HCT116 (cell line): ENCODE data around the gene GALNT14. TPM values are rescaled to one million over a fixed set of nuclear protein-coding genes. Genes with fewer than 3 reads are reported as not detected.

Source experiments
- ATAC-seq: fragments of 200-7000 bp; cut with Tn5 transposase; 2 replicates; pipeline ENCODE4 v1.9.1; 2020; ENCODE audit warnings: mild to moderate bottlenecking, moderate library complexity
- BruUV-seq: library from RNA; stranded (reverse); fragments of 400-500 nt; replicated peaks from 2 replicates; lab custom pipeline; 2021; lab: Mats Ljungman, UMichigan
- CTCF ChIA-PET: fragments of 300-600 bp; sonication (Branson Sonifier 250); formaldehyde crosslinking; loops from one replicate; lab custom pipeline; 2021; ENCODE audit warnings: antibody characterized with exemption; lab: Charles Lee
- POLR2A ChIA-PET: fragments of 300-600, 350-600 bp; sonication (Branson Sonifier 250); formaldehyde crosslinking; loops from one replicate; lab custom pipeline; 2021; ENCODE audit warnings: antibody characterized with exemption; lab: Charles Lee
- RAD21 ChIA-PET, 2 experiments: fragments of 300-600 bp; sonication (Branson Sonifier 250); formaldehyde crosslinking; loops; one replicate each; lab custom pipeline; 2023; ENCODE audit warnings: low total read pairs in 2 of 2; ENCODE audit not compliant: uncharacterized antibody in 2 of 2, unreplicated experiment in 2 of 2, low non-redundant PET in 1 of 2; lab: Charles Lee
- DNase-seq: peaks from one replicate; pipeline ENCODE4 v3.0.0-alpha.2; 2010; ENCODE audit warnings: low read depth, low spot score
- H2AFZ ChIP-seq: fragments of 200-600 bp; shearing (Covaris generic), sonication (generic); 2 replicates; pipeline ENCODE4 v1.6.1; 2017; ENCODE audit warnings: low read depth, mixed run types, mixed read lengths, antibody characterized with exemption, low read length; ENCODE audit not compliant: poor library complexity, severe bottlenecking
- H3K27ac ChIP-seq: 2 replicates; pipeline ENCODE4 v1.5.1; 2012; ENCODE audit warnings: low read depth, low read length
- H3K27me3 ChIP-seq: fragments of 200-600 bp; sonication (generic); 2 replicates; pipeline ENCODE4 v1.6.1; 2016; ENCODE audit warnings: mixed run types, low read length, mixed read lengths; ENCODE audit not compliant: insufficient read depth
- H3K36me3 ChIP-seq, 2 experiments: fragments of 200-500 bp in 1 of 2; fragments of 200-600 bp in 1 of 2; sonication (Bioruptor generic) in 1 of 2; sonication (generic) in 1 of 2; 2 replicates each; pipeline versions ENCODE4 v1.5.1 to v1.6.1; 2014 to 2016; ENCODE audit warnings: low read length in 2 of 2, inconsistent platforms in 1 of 2, mixed read lengths in 1 of 2, mixed run types in 1 of 2; ENCODE audit not compliant: insufficient read depth in 2 of 2, control insufficient read depth in 1 of 2
- H3K4me1 ChIP-seq, 2 experiments: fragments of 200-600 bp in 1 of 2; sonication (generic) in 1 of 2; 2 replicates each; pipeline versions ENCODE4 v1.5.1 to v1.6.1; 2012 to 2017; ENCODE audit warnings: low read length in 2 of 2, inconsistent platforms in 1 of 2, mild to moderate bottlenecking in 1 of 2, mixed read lengths in 1 of 2, mixed run types in 1 of 2, moderate library complexity in 1 of 2; ENCODE audit not compliant: insufficient read depth in 2 of 2, control insufficient read depth in 1 of 2
- H3K4me2 ChIP-seq: fragments of 200-600 bp; sonication (generic); 2 replicates; pipeline ENCODE4 v1.6.1; 2017; ENCODE audit warnings: mixed run types, low read length, mixed read lengths
- H3K4me3 ChIP-seq, 2 experiments: fragments of 200-600 bp in 1 of 2; sonication (generic) in 1 of 2; replicated peaks in 1 of 2; 2 replicates each; pipeline ENCODE4 v1.5.1; 2011 to 2016; ENCODE audit warnings: low read length in 2 of 2, control low read depth in 1 of 2, low read depth in 1 of 2, mild to moderate bottlenecking in 1 of 2, mixed read lengths in 1 of 2, mixed run types in 1 of 2
- H3K79me2 ChIP-seq: fragments of 200-600 bp; sonication (generic); 2 replicates; pipeline ENCODE4 v1.6.1; 2017; ENCODE audit warnings: mild to moderate bottlenecking, mixed run types, low read length, moderate library complexity, mixed read lengths; ENCODE audit not compliant: insufficient read depth
- H3K9ac ChIP-seq: fragments of 200-600 bp; sonication (generic); 2 replicates; pipeline ENCODE4 v1.6.1; 2016; ENCODE audit warnings: low read length, mixed read lengths
- H3K9me2 ChIP-seq: fragments of 200-600 bp; sonication (generic), shearing (Covaris generic); 2 replicates; pipeline ENCODE4 v1.6.1; 2017; ENCODE audit warnings: mixed run types, mild to moderate bottlenecking, moderate library complexity; ENCODE audit not compliant: insufficient read depth
- H3K9me3 ChIP-seq, 2 experiments: fragments of 200-500 bp in 1 of 2; fragments of 200-600 bp in 1 of 2; sonication (Bioruptor generic) in 1 of 2; sonication (generic) in 1 of 2; 2 replicates each; pipeline ENCODE4 v1.6.1; 2014 to 2017; ENCODE audit warnings: low read length in 2 of 2, mixed read lengths in 2 of 2, inconsistent platforms in 1 of 2, low read depth in 1 of 2, mild to moderate bottlenecking in 1 of 2, mixed run types in 1 of 2, moderate library complexity in 1 of 2; ENCODE audit not compliant: control insufficient read depth in 1 of 2, insufficient read depth in 1 of 2
- H4K20me1 ChIP-seq: fragments of 200-600 bp; sonication (generic), shearing (Covaris generic); 2 replicates; pipeline ENCODE4 v1.6.1; 2017; ENCODE audit warnings: mixed run types, mild to moderate bottlenecking, moderate library complexity; ENCODE audit not compliant: insufficient read depth
- ATF3 ChIP-seq: IDR thresholded peaks from 2 replicates; pipeline ENCODE4 v1.6.1; 2012
- CBX3 ChIP-seq: IDR thresholded peaks from 2 replicates; pipeline ENCODE4 v1.6.1; 2012; ENCODE audit warnings: low read depth
- CEBPB ChIP-seq: IDR thresholded peaks from 2 replicates; pipeline ENCODE4 v1.6.1; 2012; ENCODE audit warnings: low read depth
- EGR1 ChIP-seq: IDR thresholded peaks from 2 replicates; pipeline ENCODE4 v1.6.1; 2012; ENCODE audit warnings: low read depth
- ELF1 ChIP-seq: IDR thresholded peaks from 2 replicates; pipeline ENCODE4 v1.6.1; 2012; ENCODE audit warnings: low read depth, borderline replicate concordance
- EZH2 ChIP-seq: fragments of 200-600 bp; sonication (generic); IDR thresholded peaks from 2 replicates; pipeline ENCODE4 v1.6.1; 2017; ENCODE audit warnings: antibody characterized with exemption, mixed run types
- FOSL1 ChIP-seq: IDR thresholded peaks from 2 replicates; pipeline ENCODE4 v1.6.1; 2012; ENCODE audit warnings: low read depth
- POLR2A ChIP-seq: IDR thresholded peaks from 2 replicates; pipeline ENCODE4 v1.7.0; 2011; ENCODE audit warnings: borderline replicate concordance; ENCODE audit not compliant: insufficient read depth, insufficient read length; ENCODE audit errors: extremely low read depth
- POLR2AphosphoS5 ChIP-seq: IDR thresholded peaks from 2 replicates; pipeline ENCODE4 v1.6.1; 2011; ENCODE audit warnings: mild to moderate bottlenecking, low read depth, low read length, moderate library complexity
- SIN3A ChIP-seq: IDR thresholded peaks from 2 replicates; pipeline ENCODE4 v1.6.1; 2012; ENCODE audit warnings: low read depth
- SP1 ChIP-seq: IDR thresholded peaks from 2 replicates; pipeline ENCODE4 v1.6.1; 2012; ENCODE audit warnings: low read depth
- SRF ChIP-seq: IDR thresholded peaks from 2 replicates; pipeline ENCODE4 v1.6.1; 2012; ENCODE audit warnings: low read depth
- TCF7L2 ChIP-seq: IDR thresholded peaks from 2 replicates; pipeline ENCODE4 v1.7.0; 2011; ENCODE audit warnings: borderline replicate concordance, inconsistent platforms; ENCODE audit not compliant: insufficient read depth, insufficient read length; ENCODE audit errors: extremely low read depth
- ZBTB33 ChIP-seq: IDR thresholded peaks from 2 replicates; pipeline ENCODE4 v1.6.1; 2011; ENCODE audit warnings: mild to moderate bottlenecking, low read length, moderate library complexity; ENCODE audit not compliant: insufficient replicate concordance; ENCODE audit errors: extremely low read depth
- intact Hi-C: fragments of 100-400 bp; cut with micrococcal nuclease; formaldehyde crosslinking; loops from 2 replicates; pipeline ENCODE4 v1.10.0; 2022
- total RNA-seq: library from RNA; stranded (reverse); gene quantifications from one replicate; pipeline ENCODE4 v1.2.1, GENCODE V29; 2021; ENCODE audit not compliant: unreplicated experiment

Gene GALNT14
- total RNA-seq, 1 experiment from 2014 or later = 11.2 TPM

GRCh38 chr2:31134480-31134879 lies 3.8 kb downstream of the GALNT14 start:
- Histone ChIP-seq H3K36me3 (no peaks in the 10 kb centered on the region), H3K4me1 (peaks cover 0 to 27% of the 10 kb centered on the region in 2 experiments; a peak in 2 of 4 replicates), H3K4me3 (no peak overlapping the region), H3K27me3 (peaks cover 7% of the 10 kb centered on the region), H3K27ac (no peak overlapping the region), H3K4me2 (no peak overlapping the region), H3K9ac (no peak overlapping the region), H3K9me3 (no peaks in the 10 kb centered on the region), H3K9me2 (no peaks in the 10 kb centered on the region), H3K79me2 (peaks cover 47% of the 10 kb centered on the region; the same call in 1 of the 2 replicates), H2AFZ (no peak overlapping the region), H4K20me1 (no peaks in the 10 kb centered on the region; the same call in none of the 2 replicates)
- TF ChIP-seq FOSL1 (no peak), POLR2AphosphoS5 (no peak), SRF (no peak), ZBTB33 (no peak), CEBPB (no peak), TCF7L2 (no peak), SP1 (no peak), EZH2 (no peak), ATF3 (no peak), POLR2A (no peak), EGR1 (no peak), SIN3A (no peak), ELF1 (no peak), CBX3 (no peak)
- no peak for DNase-seq
- no peak for ATAC-seq
- CTCF ChIA-PET = no interaction called here
- RAD21 ChIA-PET = no interaction called here
- POLR2A ChIA-PET = no interaction called here
- intact Hi-C loops = no loop called here
- BruUV-seq = no TSS peak
